ENCODE measurements around the gene INAFM2. TPM values are rescaled to one million over a fixed set of nuclear protein-coding genes. Genes with fewer than 3 reads are reported as not detected.

The INAFM2 gene
- total RNA-seq, 6 experiments from 2014 or later, result 19.6 to 32.8 (median 23.4) TPM

GRCh38 chr15:40293905-40294895 lies 29.3 kb upstream of the INAFM2 start:
- no peak overlapping the region for H3K27ac Mint-ChIP-seq
- TF ChIP-seq, protein P1, sequence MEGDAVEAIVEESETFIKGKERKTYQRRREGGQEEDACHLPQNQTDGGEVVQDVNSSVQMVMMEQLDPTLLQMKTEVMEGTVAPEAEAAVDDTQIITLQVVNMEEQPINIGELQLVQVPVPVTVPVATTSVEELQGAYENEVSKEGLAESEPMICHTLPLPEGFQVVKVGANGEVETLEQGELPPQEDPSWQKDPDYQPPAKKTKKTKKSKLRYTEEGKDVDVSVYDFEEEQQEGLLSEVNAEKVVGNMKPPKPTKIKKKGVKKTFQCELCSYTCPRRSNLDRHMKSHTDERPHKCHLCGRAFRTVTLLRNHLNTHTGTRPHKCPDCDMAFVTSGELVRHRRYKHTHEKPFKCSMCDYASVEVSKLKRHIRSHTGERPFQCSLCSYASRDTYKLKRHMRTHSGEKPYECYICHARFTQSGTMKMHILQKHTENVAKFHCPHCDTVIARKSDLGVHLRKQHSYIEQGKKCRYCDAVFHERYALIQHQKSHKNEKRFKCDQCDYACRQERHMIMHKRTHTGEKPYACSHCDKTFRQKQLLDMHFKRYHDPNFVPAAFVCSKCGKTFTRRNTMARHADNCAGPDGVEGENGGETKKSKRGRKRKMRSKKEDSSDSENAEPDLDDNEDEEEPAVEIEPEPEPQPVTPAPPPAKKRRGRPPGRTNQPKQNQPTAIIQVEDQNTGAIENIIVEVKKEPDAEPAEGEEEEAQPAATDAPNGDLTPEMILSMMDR (IDR thresholded peaks at IDR 0.05), result no peak
- H3K36me3 Mint-ChIP-seq (ENCODE audit: low read depth), result peaks cover 2% of the 10 kb centered on the region
- DNase-seq, result no peak
- peaks cover 5% of the 10 kb centered on the region for H3K9me3 Mint-ChIP-seq
- peaks cover 57% of the 10 kb centered on the region for H3K27me3 Mint-ChIP-seq (ENCODE audit: insufficient read depth)
- H3K4me3 Mint-ChIP-seq, result no peak overlapping the region
- H3K4me1 Mint-ChIP-seq (ENCODE audit: low read depth), result no peaks in the 10 kb centered on the region

- Mint-ChIP-seq H3K4me1 (ENCODE audit: low read depth) (no peaks in the 10 kb centered on the region), H3K27me3 (ENCODE audit: insufficient read depth) (peaks cover 63% of the 10 kb centered on the region), H3K4me3 (no peak overlapping the region), H3K27ac (no peak overlapping the region), H3K9me3 (peaks cover 15% of the 10 kb centered on the region), H3K36me3 (ENCODE audit: low read depth) (peaks cover 8% of the 10 kb centered on the region)
- TF ChIP-seq, protein P1 (IDR thresholded peaks at IDR 0.05), result no peak
- no peak for DNase-seq
These were observed 28.2 kb upstream of the INAFM2 start for GRCh38 chr15:40295297-40295696.

GRCh38 chr15:40295877-40296560 lies 27.5 kb upstream of the INAFM2 start:
- DNase-seq, result no peak
- Mint-ChIP-seq H3K4me1 (ENCODE audit: low read depth) (no peaks in the 10 kb centered on the region), H3K9me3 (peaks cover 20% of the 10 kb centered on the region), H3K36me3 (ENCODE audit: low read depth) (peaks cover 8% of the 10 kb centered on the region), H3K27ac (no peak overlapping the region), H3K4me3 (no peak overlapping the region), H3K27me3 (ENCODE audit: insufficient read depth) (peaks cover 66% of the 10 kb centered on the region)
- TF ChIP-seq, protein P1 (IDR thresholded peaks at IDR 0.05), result no peak

- H3K9me3 Mint-ChIP-seq, result peaks cover 20% of the 10 kb centered on the region
These were observed 26.8 kb upstream of the INAFM2 start for GRCh38 chr15:40296561-40297230.

GRCh38 chr15:40297356-40297755 lies 26.1 kb upstream of the INAFM2 start:
- no peak overlapping the region for H3K4me3 Mint-ChIP-seq
- TF ChIP-seq, protein P1 (IDR thresholded peaks at IDR 0.05), result no peak
- H3K27ac Mint-ChIP-seq, result no peak overlapping the region
- peaks cover 66% of the 10 kb centered on the region for H3K27me3 Mint-ChIP-seq (ENCODE audit: insufficient read depth)
- peaks cover 8% of the 10 kb centered on the region for H3K36me3 Mint-ChIP-seq (ENCODE audit: low read depth)
- DNase-seq, result no peak
- H3K4me1 Mint-ChIP-seq (ENCODE audit: low read depth), result no peaks in the 10 kb centered on the region
- H3K9me3 Mint-ChIP-seq, result peaks cover 20% of the 10 kb centered on the region

More at GRCh38 chr15:40296561-40297230, 26.8 kb upstream of the INAFM2 start:
- Mint-ChIP-seq H3K36me3 (ENCODE audit: low read depth) (peaks cover 8% of the 10 kb centered on the region), H3K27me3 (ENCODE audit: insufficient read depth) (peaks cover 69% of the 10 kb centered on the region), H3K4me1 (ENCODE audit: low read depth) (no peaks in the 10 kb centered on the region), H3K27ac (no peak overlapping the region), H3K4me3 (no peak overlapping the region)
- DNase-seq, result no peak
- TF ChIP-seq, protein P1 (IDR thresholded peaks at IDR 0.05), result no peak

Data from HFFc6 (cell line).